ENCODE measurements around the gene OLFML2B.

Gene OLFML2B

GRCh38 chr1:161997152-161997551 is 26.5 kb downstream of the OLFML2B start:
- DNase-seq (ENCODE audit: low read depth): no peak
- TF ChIP-seq, protein P1, sequence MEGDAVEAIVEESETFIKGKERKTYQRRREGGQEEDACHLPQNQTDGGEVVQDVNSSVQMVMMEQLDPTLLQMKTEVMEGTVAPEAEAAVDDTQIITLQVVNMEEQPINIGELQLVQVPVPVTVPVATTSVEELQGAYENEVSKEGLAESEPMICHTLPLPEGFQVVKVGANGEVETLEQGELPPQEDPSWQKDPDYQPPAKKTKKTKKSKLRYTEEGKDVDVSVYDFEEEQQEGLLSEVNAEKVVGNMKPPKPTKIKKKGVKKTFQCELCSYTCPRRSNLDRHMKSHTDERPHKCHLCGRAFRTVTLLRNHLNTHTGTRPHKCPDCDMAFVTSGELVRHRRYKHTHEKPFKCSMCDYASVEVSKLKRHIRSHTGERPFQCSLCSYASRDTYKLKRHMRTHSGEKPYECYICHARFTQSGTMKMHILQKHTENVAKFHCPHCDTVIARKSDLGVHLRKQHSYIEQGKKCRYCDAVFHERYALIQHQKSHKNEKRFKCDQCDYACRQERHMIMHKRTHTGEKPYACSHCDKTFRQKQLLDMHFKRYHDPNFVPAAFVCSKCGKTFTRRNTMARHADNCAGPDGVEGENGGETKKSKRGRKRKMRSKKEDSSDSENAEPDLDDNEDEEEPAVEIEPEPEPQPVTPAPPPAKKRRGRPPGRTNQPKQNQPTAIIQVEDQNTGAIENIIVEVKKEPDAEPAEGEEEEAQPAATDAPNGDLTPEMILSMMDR (IDR thresholded peaks at IDR 0.05; ENCODE audit: low read length, missing control alignments): no peak
- no peak overlapping the region for H3K4me3 ChIP-seq (replicated peaks; ENCODE audit: low read depth, low read length)

GRCh38 chr1:161994175-161994668 is 29.4 kb downstream of the OLFML2B start:
- DNase-seq (ENCODE audit: low read depth): peak; percentile 56
- H3K4me3 ChIP-seq (replicated peaks; ENCODE audit: low read depth, low read length): no peak overlapping the region

GRCh38 chr1:161993576-161993975 is 30.1 kb downstream of the OLFML2B start:
- DNase-seq (ENCODE audit: low read depth): no peak
- no peak overlapping the region for H3K4me3 ChIP-seq (replicated peaks; ENCODE audit: low read depth, low read length)
- TF ChIP-seq, protein P1 (IDR thresholded peaks at IDR 0.05; ENCODE audit: low read length, missing control alignments): no peak

More at GRCh38 chr1:161994175-161994668, 29.4 kb downstream of the OLFML2B start:
- TF ChIP-seq, protein P1 (IDR thresholded peaks at IDR 0.05; ENCODE audit: low read length, missing control alignments): no peak

GRCh38 chr1:161989786-161990185 is 33.9 kb downstream of the OLFML2B start:
- DNase-seq (ENCODE audit: low read depth): no peak
- TF ChIP-seq, protein P1 (IDR thresholded peaks at IDR 0.05; ENCODE audit: low read length, missing control alignments): no peak
- H3K4me3 ChIP-seq (replicated peaks; ENCODE audit: low read depth, low read length): no peak overlapping the region

DNA sequence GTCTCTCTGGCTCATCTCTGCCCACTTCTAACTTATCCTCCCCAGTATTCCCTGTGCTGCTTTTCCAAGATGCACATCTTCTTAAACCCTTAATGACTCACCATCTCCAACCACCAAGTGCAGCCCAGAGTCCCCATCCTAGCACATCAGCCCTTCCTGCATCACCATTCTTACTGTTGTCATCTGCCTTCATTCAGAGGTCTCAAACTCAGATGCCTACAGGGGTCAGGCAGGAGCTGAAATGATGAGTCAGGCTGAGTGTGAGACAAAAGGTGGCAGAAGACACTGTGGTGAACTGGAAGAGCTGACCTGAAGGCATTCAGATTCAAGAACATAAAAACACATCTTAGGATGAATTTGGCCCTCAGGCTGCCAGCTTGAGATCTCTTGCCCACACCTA is 34.6 kb downstream of the OLFML2B start:
- no peak for DNase-seq (ENCODE audit: low read depth)
- H3K4me3 ChIP-seq (replicated peaks; ENCODE audit: low read depth, low read length): no peak overlapping the region
- TF ChIP-seq, protein P1 (IDR thresholded peaks at IDR 0.05; ENCODE audit: low read length, missing control alignments): no peak

DNA sequence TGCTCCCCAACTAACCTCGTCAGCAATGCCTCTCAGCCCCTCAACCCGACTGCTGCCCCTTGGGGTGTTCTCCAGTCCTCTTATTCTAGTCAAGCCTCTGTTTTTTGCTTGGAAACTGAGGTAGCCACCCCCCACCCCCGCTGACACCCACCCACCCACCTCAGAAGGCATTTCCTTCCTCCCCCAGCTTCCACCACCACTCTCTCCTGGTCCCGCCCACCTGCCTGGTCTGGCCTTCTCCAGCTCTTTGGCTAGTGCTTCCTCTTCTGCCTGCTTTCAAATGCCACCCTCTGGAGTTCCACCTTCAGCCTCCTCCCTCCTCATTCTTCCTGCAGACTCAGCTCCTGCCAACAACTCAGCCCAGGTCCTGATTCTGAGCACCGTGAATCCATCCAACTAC is 35.3 kb downstream of the OLFML2B start:
- DNase-seq (ENCODE audit: low read depth): no peak
- TF ChIP-seq, protein P1 (IDR thresholded peaks at IDR 0.05; ENCODE audit: low read length, missing control alignments): no peak
- H3K4me3 ChIP-seq (replicated peaks; ENCODE audit: low read depth, low read length): no peak overlapping the region

GRCh38 chr1:161987872-161988271 is 35.8 kb downstream of the OLFML2B start:
- H3K4me3 ChIP-seq (replicated peaks; ENCODE audit: low read depth, low read length): no peak overlapping the region
- TF ChIP-seq, protein P1 (IDR thresholded peaks at IDR 0.05; ENCODE audit: low read length, missing control alignments): no peak
- DNase-seq (ENCODE audit: low read depth): no peak

Measured in fibroblast of pulmonary artery (primary cell).